ENCODE results near the gene HELZ. TPM values are rescaled to one million over a fixed set of nuclear protein-coding genes. Genes with fewer than 3 reads are reported as not detected.
"Not testable (repeated sequence)": the region's sequence is repeated elsewhere in the genome, so short reads cannot be mapped to it uniquely, and the experiment has no call there.

HELZ gene
- 9.6 TPM for polyA plus RNA-seq (2013, experiment 1 of 2)
- 10.3 TPM for polyA plus RNA-seq (2013, experiment 2 of 2)

GRCh38 chr17:67245073-67245693, at the start of gene HELZ:
HELZ (minus strand) TSS chr17:67245196; CDS start chr17:67218804, 26,392 bp downstream.
- Histone ChIP-seq H3K9ac (ENCODE audit: low read depth, low read length) (peak within 1 kb of the TSS; percentile 94), H3K36me3 (ENCODE audit: insufficient read depth, low read length) (peaks cover 21% of the 10 kb centered on the region), H3K9me3 (ENCODE audit: insufficient read depth, low read depth, low read length) (no peaks in the 10 kb centered on the region), H3K27me3 (ENCODE audit: insufficient read depth, low read length) (no peaks in the 10 kb centered on the region), H3K27ac (ENCODE audit: low read depth, low read length) (peak within 1 kb of the TSS; percentile 96), H3K4me1 (ENCODE audit: insufficient read depth, low read length) (peaks cover 7% of the 10 kb centered on the region; the same call in 1 of the 2 replicates), H3K4me3 (ENCODE audit: low read length) (peak within 1 kb of the TSS; percentile 98)
- WGBS, result under 1% methylated on average over 67 of the region's 67 CpGs

GRCh38 chr17:67293251-67294203, 48.5 kb upstream of the HELZ start:
- Histone ChIP-seq H3K4me3 (ENCODE audit: low read length) (no peak overlapping the region), H3K4me1 (ENCODE audit: insufficient read depth, low read length) (no peaks in the 10 kb centered on the region; the same call in 1 of the 2 replicates), H3K27me3 (ENCODE audit: insufficient read depth, low read length) (no peaks in the 10 kb centered on the region), H3K9me3 (ENCODE audit: insufficient read depth, low read depth, low read length) (no peaks in the 10 kb centered on the region), H3K9ac (ENCODE audit: low read depth, low read length) (no peak overlapping the region), H3K36me3 (ENCODE audit: insufficient read depth, low read length) (no peaks in the 10 kb centered on the region), H3K27ac (ENCODE audit: low read depth, low read length) (no peak overlapping the region)
- WGBS, result 66% methylated on average over 32 of the region's 32 CpGs

GRCh38 chr17:67290711-67291291, 45.8 kb upstream of the HELZ start:
- no peaks in the 10 kb centered on the region for H3K27me3 ChIP-seq (ENCODE audit: insufficient read depth, low read length)
- H3K4me1 ChIP-seq (ENCODE audit: insufficient read depth, low read length), result no peaks in the 10 kb centered on the region; the same call in 1 of the 2 replicates
- H3K9ac ChIP-seq (ENCODE audit: low read depth, low read length), result no peak overlapping the region
- no peaks in the 10 kb centered on the region for H3K36me3 ChIP-seq (ENCODE audit: insufficient read depth, low read length)
- H3K9me3 ChIP-seq (ENCODE audit: insufficient read depth, low read depth, low read length), result no peaks in the 10 kb centered on the region
- WGBS, result 80% methylated on average over 11 of the region's 11 CpGs
- H3K4me3 ChIP-seq (ENCODE audit: low read length), result no peak overlapping the region
- no peak overlapping the region for H3K27ac ChIP-seq (ENCODE audit: low read depth, low read length)

- Histone ChIP-seq H3K9ac (ENCODE audit: low read depth, low read length) (no peak overlapping the region), H3K4me3 (ENCODE audit: low read length) (no peak overlapping the region), H3K9me3 (ENCODE audit: insufficient read depth, low read depth, low read length) (no peaks in the 10 kb centered on the region), H3K4me1 (ENCODE audit: insufficient read depth, low read length) (no peaks in the 10 kb centered on the region; the same call in 1 of the 2 replicates), H3K27ac (ENCODE audit: low read depth, low read length) (no peak overlapping the region), H3K36me3 (ENCODE audit: insufficient read depth, low read length) (no peaks in the 10 kb centered on the region), H3K27me3 (ENCODE audit: insufficient read depth, low read length) (no peaks in the 10 kb centered on the region)
- 93% methylated on average over 2 of the region's 3 CpGs for WGBS
These were observed 45.2 kb upstream of the HELZ start for GRCh38 chr17:67290244-67290643.

GRCh38 chr17:67289181-67289876, 44.3 kb upstream of the HELZ start:
- H3K4me1 ChIP-seq (ENCODE audit: insufficient read depth, low read length), result no peaks in the 10 kb centered on the region; the same call in 1 of the 2 replicates
- H3K4me3 ChIP-seq (ENCODE audit: low read length), result no peak overlapping the region
- H3K36me3 ChIP-seq (ENCODE audit: insufficient read depth, low read length), result no peaks in the 10 kb centered on the region
- no peak overlapping the region for H3K27ac ChIP-seq (ENCODE audit: low read depth, low read length)
- no peaks in the 10 kb centered on the region for H3K27me3 ChIP-seq (ENCODE audit: insufficient read depth, low read length)
- WGBS, result 73% methylated on average over 14 of the region's 14 CpGs
- no peak overlapping the region for H3K9ac ChIP-seq (ENCODE audit: low read depth, low read length)
- H3K9me3 ChIP-seq (ENCODE audit: insufficient read depth, low read depth, low read length), result no peaks in the 10 kb centered on the region

- not testable (repeated sequence) for H3K27me3 ChIP-seq (ENCODE audit: insufficient read depth, low read length); H3K4me1 ChIP-seq (ENCODE audit: insufficient read depth, low read length); H3K9ac ChIP-seq (ENCODE audit: low read depth, low read length); H3K9me3 ChIP-seq (ENCODE audit: insufficient read depth, low read depth, low read length); H3K4me3 ChIP-seq (ENCODE audit: low read length); H3K36me3 ChIP-seq (ENCODE audit: insufficient read depth, low read length); H3K27ac ChIP-seq (ENCODE audit: low read depth, low read length)
- 85% methylated on average over 3 of the region's 3 CpGs for WGBS
These were observed 41.8 kb upstream of the HELZ start for GRCh38 chr17:67286826-67287225.

GRCh38 chr17:67285360-67285759, 40.4 kb upstream of the HELZ start:
- Histone ChIP-seq H3K4me3 (ENCODE audit: low read length) (no peak overlapping the region), H3K4me1 (ENCODE audit: insufficient read depth, low read length) (peaks cover 11% of the 10 kb centered on the region; the same call in 1 of the 2 replicates), H3K9ac (ENCODE audit: low read depth, low read length) (no peak overlapping the region), H3K36me3 (ENCODE audit: insufficient read depth, low read length) (no peaks in the 10 kb centered on the region), H3K27me3 (ENCODE audit: insufficient read depth, low read length) (no peaks in the 10 kb centered on the region), H3K27ac (ENCODE audit: low read depth, low read length) (no peak overlapping the region), H3K9me3 (ENCODE audit: insufficient read depth, low read depth, low read length) (no peaks in the 10 kb centered on the region)
- WGBS, result 100% methylated on average over 1 of the region's 1 CpG

- WGBS, result 91% methylated on average over 5 of the region's 5 CpGs
- H3K9ac ChIP-seq (ENCODE audit: low read depth, low read length), result no peak overlapping the region
- H3K27ac ChIP-seq (ENCODE audit: low read depth, low read length), result no peak overlapping the region
- no peaks in the 10 kb centered on the region for H3K9me3 ChIP-seq (ENCODE audit: insufficient read depth, low read depth, low read length)
- no peaks in the 10 kb centered on the region for H3K27me3 ChIP-seq (ENCODE audit: insufficient read depth, low read length)
- peaks cover 11% of the 10 kb centered on the region; the same call in 1 of the 2 replicates for H3K4me1 ChIP-seq (ENCODE audit: insufficient read depth, low read length)
- no peaks in the 10 kb centered on the region for H3K36me3 ChIP-seq (ENCODE audit: insufficient read depth, low read length)
- no peak overlapping the region for H3K4me3 ChIP-seq (ENCODE audit: low read length)
These were observed 38.9 kb upstream of the HELZ start for GRCh38 chr17:67283731-67284516.

- WGBS, result 35% methylated on average over 7 of the region's 8 CpGs
These were observed 36.7 kb upstream of the HELZ start for GRCh38 chr17:67281743-67282142.

GRCh38 chr17:67281053-67281452, 36.1 kb upstream of the HELZ start:
- Histone ChIP-seq H3K4me1 (ENCODE audit: insufficient read depth, low read length) (peaks cover 11% of the 10 kb centered on the region; the same call in 1 of the 2 replicates), H3K27me3 (ENCODE audit: insufficient read depth, low read length) (no peaks in the 10 kb centered on the region), H3K4me3 (ENCODE audit: low read length) (no peak overlapping the region), H3K27ac (ENCODE audit: low read depth, low read length) (no peak overlapping the region), H3K9me3 (ENCODE audit: insufficient read depth, low read depth, low read length) (no peaks in the 10 kb centered on the region), H3K36me3 (ENCODE audit: insufficient read depth, low read length) (no peaks in the 10 kb centered on the region), H3K9ac (ENCODE audit: low read depth, low read length) (no peak overlapping the region)
- 64% methylated on average over 3 of the region's 3 CpGs for WGBS

More at GRCh38 chr17:67281743-67282142, 36.7 kb upstream of the HELZ start:
- no peaks in the 10 kb centered on the region for H3K27me3 ChIP-seq (ENCODE audit: insufficient read depth, low read length)
- H3K9me3 ChIP-seq (ENCODE audit: insufficient read depth, low read depth, low read length), result no peaks in the 10 kb centered on the region
- no peak overlapping the region for H3K4me3 ChIP-seq (ENCODE audit: low read length)
- no peak overlapping the region for H3K27ac ChIP-seq (ENCODE audit: low read depth, low read length)
- peaks cover 11% of the 10 kb centered on the region; the same call in 1 of the 2 replicates for H3K4me1 ChIP-seq (ENCODE audit: insufficient read depth, low read length)
- no peak overlapping the region for H3K9ac ChIP-seq (ENCODE audit: low read depth, low read length)
- H3K36me3 ChIP-seq (ENCODE audit: insufficient read depth, low read length), result no peaks in the 10 kb centered on the region

Measured in HUES64 (cell line).